GM12878 (cell line): ENCODE results near the gene SLC2A3. TPM values are rescaled to one million over a fixed set of nuclear protein-coding genes. Genes with fewer than 3 reads are reported as not detected.

Experiments used
- ATAC-seq: fragments of 200-7000 bp; cut with Tn5 transposase; 3 replicates; pipeline ENCODE4 v1.9.1; 2020; ENCODE audit warnings: mild to moderate bottlenecking, moderate library complexity
- BruUV-seq: library from RNA; stranded (reverse); fragments of 400-500 nt; replicated peaks from 2 replicates; lab custom pipeline; 2021; lab: Mats Ljungman, UMichigan
- CTCF ChIA-PET: fragments of 300-600 bp; sonication (Branson Sonifier 250); formaldehyde crosslinking; extraction: SDS; loops from one replicate; lab custom pipeline; 2021; ENCODE audit warnings: inconsistent platforms; lab: Yijun Ruan, JAX
- POLR2A ChIA-PET: fragments of 350-600 bp; formaldehyde crosslinking; extraction: SDS; loops from one replicate; lab custom pipeline; 2021; ENCODE audit warnings: inconsistent platforms; lab: Charles Lee
- RAD21 ChIA-PET: fragments of 300-600 bp; sonication (Branson Sonifier 250); formaldehyde crosslinking; loops from one replicate; lab custom pipeline; 2023; ENCODE audit warnings: antibody characterized with exemption; ENCODE audit not compliant: unreplicated experiment; lab: Charles Lee
- SMC1A ChIA-PET: fragments of 300-600 bp; sonication (Branson Sonifier 250); formaldehyde crosslinking; loops from one replicate; lab custom pipeline; 2023; ENCODE audit not compliant: unreplicated experiment, uncharacterized antibody; lab: Charles Lee
- DNase-seq: peaks from one replicate; pipeline ENCODE4 v3.0.0-alpha.2; 2011; ENCODE audit warnings: low read depth, low spot score
- FAIRE-seq: peaks from 3 replicates; lab custom pipeline; 2011; peaks lifted over from hg19 to GRCh38; lab: Jason Lieb, UNC
- H2AFZ ChIP-seq: 2 replicates; pipeline ENCODE4 v1.6.0; 2011; ENCODE audit warnings: low read depth, low read length, control low read depth; ENCODE audit not compliant: control insufficient read depth
- H3K27ac ChIP-seq: 2 replicates; pipeline ENCODE4 v1.5.1; 2011; ENCODE audit warnings: control low read depth; ENCODE audit not compliant: control insufficient read depth, insufficient read depth
- H3K27me3 ChIP-seq, 2 experiments: replicated peaks in 1 of 2; 2 replicates each; pipeline versions ENCODE4 v1.6.0 to v1.6.1; 2011; ENCODE audit warnings: low read length in 1 of 2; ENCODE audit not compliant: control insufficient read depth in 2 of 2, insufficient read depth in 2 of 2
- H3K36me3 ChIP-seq, 2 experiments: 2 replicates each; pipeline ENCODE4 v1.5.1; 2011; ENCODE audit warnings: low read length in 1 of 2; ENCODE audit not compliant: control insufficient read depth in 2 of 2, insufficient read depth in 2 of 2
- H3K4me1 ChIP-seq: 2 replicates; pipeline ENCODE4 v1.6.1; 2011; ENCODE audit warnings: mild to moderate bottlenecking, low read length, moderate library complexity, mixed read lengths; ENCODE audit not compliant: control insufficient read depth, insufficient read depth
- H3K4me2 ChIP-seq: 2 replicates; pipeline ENCODE4 v1.6.0; 2011; ENCODE audit warnings: control low read depth; ENCODE audit not compliant: control insufficient read depth, insufficient read depth
- H3K4me3 ChIP-seq: fragments of 200-600 bp; sonication (generic); 2 replicates; pipeline ENCODE4 v1.5.1; 2016
- H3K79me2 ChIP-seq: 2 replicates; pipeline ENCODE4 v1.6.0; 2011; ENCODE audit warnings: low read length; ENCODE audit not compliant: control insufficient read depth, insufficient read depth
- H3K9ac ChIP-seq: 2 replicates; pipeline ENCODE4 v1.8.0; 2011; ENCODE audit warnings: low read length, control low read depth, mixed read lengths; ENCODE audit not compliant: control insufficient read depth, insufficient read depth
- H3K9me3 ChIP-seq: replicated peaks from 3 replicates; pipeline ENCODE4 v1.5.1; 2011; ENCODE audit warnings: mild to moderate bottlenecking, low read length; ENCODE audit not compliant: control insufficient read depth, insufficient read depth
- H4K20me1 ChIP-seq: 2 replicates; pipeline ENCODE4 v1.6.0; 2011; ENCODE audit not compliant: control insufficient read depth, insufficient read depth
- ETV6 ChIP-seq, 2 experiments: fragments of 450-650 bp in 1 of 2; IDR thresholded peaks in 1 of 2; conservative IDR thresholded peaks in 1 of 2; 2 replicates each; pipeline ENCODE4 v1.6.1; 2014; ENCODE audit warnings: antibody characterized with exemption in 1 of 2, borderline replicate concordance in 1 of 2, low read depth in 1 of 2, mild to moderate bottlenecking in 1 of 2, moderate library complexity in 1 of 2
- MEF2B ChIP-seq: fragments of 450-650 bp; IDR thresholded peaks from 2 replicates; pipeline ENCODE4 v1.6.1; 2018; ENCODE audit warnings: mild to moderate bottlenecking, moderate library complexity; ENCODE audit not compliant: partially characterized antibody, poor library complexity, severe bottlenecking
- MTA2 ChIP-seq: fragments of 450-650 bp; IDR thresholded peaks from 2 replicates; pipeline ENCODE4 v1.6.1; 2016; ENCODE audit warnings: low read depth, mild to moderate bottlenecking, moderate library complexity
- NFIC ChIP-seq: IDR thresholded peaks from 2 replicates; pipeline ENCODE4 v1.6.1; 2012; ENCODE audit warnings: low read depth, mild to moderate bottlenecking, inconsistent platforms, low read length, moderate library complexity
- WGBS: methylation state at CpG from one replicate; pipeline ENCODE4 v1.1.6; 2016; ENCODE audit warnings: low lambda C conversion rate; ENCODE audit not compliant: insufficient replicate concordance, insufficient coverage; ENCODE audit errors: missing lambda C conversion rate; 5-methylcytosine and 5-hydroxymethylcytosine counted together
- in situ Hi-C: fragments of 300-500 bp; cut with MboI; formaldehyde crosslinking; loops from 9 replicates; pipeline ENCODE4 v1.14.3; 2018; ENCODE audit warnings: mixed read lengths
- intact Hi-C: fragments of 100-400 bp; cut with micrococcal nuclease; formaldehyde crosslinking; loops from one replicate; pipeline ENCODE4 v1.14.2; 2022; ENCODE audit not compliant: unreplicated experiment
- polyA plus RNA-seq, 11 experiments: library from polyadenylated mRNA; depleted of rRNA in 4 of 11; unstranded in 6 of 11; stranded (reverse) in 5 of 11; fragments of >200 nt; fragmentation: Nextera tagmentation in 4 of 11; fragmentation: Illumina TruSeq in 1 of 11; extraction: Ambion mirVana in 4 of 11; extraction: Trizol in 1 of 11; gene quantifications; 1 replicate in 1 of 11; 2 replicates in 10 of 11; pipeline versions ENCODE4 v1.2.1 to v1.2.3, GENCODE V29; 2011 to 2016; ENCODE audit warnings: inconsistent platforms in 2 of 11, missing spikeins in 2 of 11, low read depth in 1 of 11
- total RNA-seq, 4 experiments: library from RNA; depleted of rRNA in 3 of 4; stranded (reverse); fragments of >200 nt in 3 of 4; fragmentation: Illumina TruSeq in 1 of 4; extraction: Trizol in 1 of 4; gene quantifications; 2 replicates each; pipeline versions ENCODE4 v1.2.1 to v1.2.3, GENCODE V29; 2013 to 2021
- TF ChIP-seq, protein P1 (sequence below): fragments of 450-650 bp; formaldehyde crosslinking; IDR thresholded peaks from 2 replicates; pipeline ENCODE4 v1.5.0; 2022; ENCODE audit warnings: mild to moderate bottlenecking, missing genetic modification characterization
- TF ChIP-seq, protein P2 (sequence below): IDR thresholded peaks from 2 replicates; pipeline ENCODE4 v1.6.1; 2011; ENCODE audit warnings: low read depth, mild to moderate bottlenecking, low read length, moderate library complexity, borderline replicate concordance; ENCODE audit errors: extremely low read depth
- TF ChIP-seq, protein P3 (sequence below): fragments of 450-650 bp; IDR thresholded peaks from 2 replicates; pipeline ENCODE4 v1.6.1; 2018; ENCODE audit warnings: borderline replicate concordance, mild to moderate bottlenecking; ENCODE audit not compliant: partially characterized antibody

The SLC2A3 gene
- total and polyA plus RNA-seq, 10 of the 15 experiments (the other 5 are each of a cell fraction or from before 2014, with no cell fraction given): 6.5 to 66.3 (median 11.2) TPM

DNA sequence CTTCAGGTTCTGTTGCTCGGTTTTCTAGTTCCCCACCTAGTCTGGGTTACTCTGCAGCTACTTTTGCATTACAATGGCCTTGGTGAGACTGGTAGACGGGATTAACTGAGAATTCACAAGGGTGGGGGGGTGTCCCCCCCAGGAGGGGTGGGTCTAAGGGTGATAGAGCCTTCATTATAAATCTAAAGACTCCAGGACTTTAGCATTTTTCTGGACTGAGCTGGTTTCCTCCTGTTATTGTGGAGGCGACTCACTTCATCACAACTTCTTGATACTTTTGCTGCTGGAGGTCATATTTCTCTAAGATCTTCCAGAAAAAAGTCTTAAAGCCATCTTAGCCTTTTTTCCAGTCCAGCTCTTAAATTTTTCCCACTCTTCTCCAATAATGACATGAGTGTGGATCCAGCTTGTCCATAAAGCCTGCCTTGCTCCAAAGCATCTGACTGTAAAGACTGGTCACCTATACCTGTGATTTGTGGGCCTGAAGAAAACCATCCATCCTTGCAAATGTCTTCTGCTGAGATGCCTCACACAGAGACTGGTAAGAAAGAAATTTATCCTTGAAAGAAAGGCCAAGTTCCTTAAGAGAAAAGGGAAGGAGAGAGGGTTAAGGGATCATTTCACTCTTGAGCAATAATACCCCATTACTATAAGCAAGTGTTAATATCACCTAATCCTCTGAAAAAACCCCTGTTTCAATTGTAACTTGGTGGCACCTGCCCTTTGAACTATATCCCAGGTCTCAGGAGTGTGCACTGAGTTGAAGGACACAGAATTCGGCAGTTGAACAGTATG is 43.6 kb downstream of the SLC2A3 start:
- ChIA-PET RAD21 (no interaction called here), POLR2A (interaction anchor here (0.6 kb wide), 1 partner anchor 12 kb away, joined by 3 read pairs; no protein-coding TSS in a partner anchor), CTCF (interaction anchor here (0.6 kb wide), 1 partner anchor 57 kb away, joined by 3 read pairs; no protein-coding TSS in a partner anchor), SMC1A (no interaction called here)
- WGBS: 63% methylated on average over 3 of the region's 4 CpGs
- H3K4me3 ChIP-seq: no peak overlapping the region
- no peak overlapping the region for H3K27ac ChIP-seq
- no peak overlapping the region for H3K9ac ChIP-seq
- no peaks in the 10 kb centered on the region for H3K9me3 ChIP-seq
- H3K79me2 ChIP-seq: no peaks in the 10 kb centered on the region
- H2AFZ ChIP-seq: no peak overlapping the region
- H3K36me3 ChIP-seq: no peaks in the 10 kb centered on the region
- FAIRE-seq: no peak
- H4K20me1 ChIP-seq: no peaks in the 10 kb centered on the region
- intact Hi-C loops (no loop called here), in situ Hi-C loops (no loop called here)
- TF ChIP-seq MEF2B (no peak), NFIC (no peak), MTA2 (no peak), ETV6 (conservative IDR thresholded peaks at IDR 0.05 in 1 of 2, IDR thresholded peaks at IDR 0.05 in 1 of 2; ENCODE audit: borderline replicate concordance in 1 of 2, low read depth in 1 of 2) (no peak)
- TF ChIP-seq, protein P1, sequence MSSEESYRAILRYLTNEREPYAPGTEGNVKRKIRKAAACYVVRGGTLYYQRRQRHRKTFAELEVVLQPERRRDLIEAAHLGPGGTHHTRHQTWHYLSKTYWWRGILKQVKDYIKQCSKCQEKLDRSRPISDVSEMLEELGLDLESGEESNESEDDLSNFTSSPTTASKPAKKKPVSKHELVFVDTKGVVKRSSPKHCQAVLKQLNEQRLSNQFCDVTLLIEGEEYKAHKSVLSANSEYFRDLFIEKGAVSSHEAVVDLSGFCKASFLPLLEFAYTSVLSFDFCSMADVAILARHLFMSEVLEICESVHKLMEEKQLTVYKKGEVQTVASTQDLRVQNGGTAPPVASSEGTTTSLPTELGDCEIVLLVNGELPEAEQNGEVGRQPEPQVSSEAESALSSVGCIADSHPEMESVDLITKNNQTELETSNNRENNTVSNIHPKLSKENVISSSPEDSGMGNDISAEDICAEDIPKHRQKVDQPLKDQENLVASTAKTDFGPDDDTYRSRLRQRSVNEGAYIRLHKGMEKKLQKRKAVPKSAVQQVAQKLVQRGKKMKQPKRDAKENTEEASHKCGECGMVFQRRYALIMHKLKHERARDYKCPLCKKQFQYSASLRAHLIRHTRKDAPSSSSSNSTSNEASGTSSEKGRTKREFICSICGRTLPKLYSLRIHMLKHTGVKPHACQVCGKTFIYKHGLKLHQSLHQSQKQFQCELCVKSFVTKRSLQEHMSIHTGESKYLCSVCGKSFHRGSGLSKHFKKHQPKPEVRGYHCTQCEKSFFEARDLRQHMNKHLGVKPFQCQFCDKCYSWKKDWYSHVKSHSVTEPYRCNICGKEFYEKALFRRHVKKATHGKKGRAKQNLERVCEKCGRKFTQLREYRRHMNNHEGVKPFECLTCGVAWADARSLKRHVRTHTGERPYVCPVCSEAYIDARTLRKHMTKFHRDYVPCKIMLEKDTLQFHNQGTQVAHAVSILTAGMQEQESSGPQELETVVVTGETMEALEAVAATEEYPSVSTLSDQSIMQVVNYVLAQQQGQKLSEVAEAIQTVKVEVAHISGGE: no peak
- TF ChIP-seq, protein P2, sequence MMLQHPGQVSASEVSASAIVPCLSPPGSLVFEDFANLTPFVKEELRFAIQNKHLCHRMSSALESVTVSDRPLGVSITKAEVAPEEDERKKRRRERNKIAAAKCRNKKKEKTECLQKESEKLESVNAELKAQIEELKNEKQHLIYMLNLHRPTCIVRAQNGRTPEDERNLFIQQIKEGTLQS: no peak
- TF ChIP-seq, protein P3, sequence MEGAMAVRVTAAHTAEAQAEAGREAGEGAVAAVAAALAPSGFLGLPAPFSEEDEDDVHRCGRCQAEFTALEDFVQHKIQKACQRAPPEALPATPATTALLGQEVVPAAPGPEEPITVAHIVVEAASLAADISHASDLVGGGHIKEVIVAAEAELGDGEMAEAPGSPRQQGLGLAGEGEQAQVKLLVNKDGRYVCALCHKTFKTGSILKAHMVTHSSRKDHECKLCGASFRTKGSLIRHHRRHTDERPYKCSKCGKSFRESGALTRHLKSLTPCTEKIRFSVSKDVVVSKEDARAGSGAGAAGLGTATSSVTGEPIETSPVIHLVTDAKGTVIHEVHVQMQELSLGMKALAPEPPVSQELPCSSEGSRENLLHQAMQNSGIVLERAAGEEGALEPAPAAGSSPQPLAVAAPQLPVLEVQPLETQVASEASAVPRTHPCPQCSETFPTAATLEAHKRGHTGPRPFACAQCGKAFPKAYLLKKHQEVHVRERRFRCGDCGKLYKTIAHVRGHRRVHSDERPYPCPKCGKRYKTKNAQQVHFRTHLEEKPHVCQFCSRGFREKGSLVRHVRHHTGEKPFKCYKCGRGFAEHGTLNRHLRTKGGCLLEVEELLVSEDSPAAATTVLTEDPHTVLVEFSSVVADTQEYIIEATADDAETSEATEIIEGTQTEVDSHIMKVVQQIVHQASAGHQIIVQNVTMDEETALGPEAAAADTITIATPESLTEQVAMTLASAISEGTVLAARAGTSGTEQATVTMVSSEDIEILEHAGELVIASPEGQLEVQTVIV: no peak
- no peaks in the 10 kb centered on the region for H3K27me3 ChIP-seq
- H3K4me1 ChIP-seq: no peaks in the 10 kb centered on the region
- no peak for ATAC-seq
- DNase-seq: no peak
- H3K4me2 ChIP-seq: no peak overlapping the region
- no TSS peak for BruUV-seq
